HCT116 (cell line): Measurements from ENCODE around the gene GREM2. TPM values are rescaled to one million over a fixed set of nuclear protein-coding genes. Genes with fewer than 3 reads are reported as not detected.

Experiments
- ATAC-seq: fragments of 200-7000 bp; cut with Tn5 transposase; 2 replicates; pipeline ENCODE4 v1.9.1; 2020; ENCODE audit warnings: mild to moderate bottlenecking, moderate library complexity
- BruUV-seq: library from RNA; stranded (reverse); fragments of 400-500 nt; replicated peaks from 2 replicates; lab custom pipeline; 2021; lab: Mats Ljungman, UMichigan
- CTCF ChIA-PET: fragments of 300-600 bp; sonication (Branson Sonifier 250); formaldehyde crosslinking; loops from one replicate; lab custom pipeline; 2021; ENCODE audit warnings: antibody characterized with exemption; lab: Charles Lee
- POLR2A ChIA-PET: fragments of 300-600, 350-600 bp; sonication (Branson Sonifier 250); formaldehyde crosslinking; loops from one replicate; lab custom pipeline; 2021; ENCODE audit warnings: antibody characterized with exemption; lab: Charles Lee
- RAD21 ChIA-PET, 2 experiments: fragments of 300-600 bp; sonication (Branson Sonifier 250); formaldehyde crosslinking; loops; one replicate each; lab custom pipeline; 2023; ENCODE audit warnings: low total read pairs in 2 of 2; ENCODE audit not compliant: uncharacterized antibody in 2 of 2, unreplicated experiment in 2 of 2, low non-redundant PET in 1 of 2; lab: Charles Lee
- DNase-seq: peaks from one replicate; pipeline ENCODE4 v3.0.0-alpha.2; 2010; ENCODE audit warnings: low read depth, low spot score
- H2AFZ ChIP-seq: fragments of 200-600 bp; shearing (Covaris generic), sonication (generic); 2 replicates; pipeline ENCODE4 v1.6.1; 2017; ENCODE audit warnings: low read depth, mixed run types, mixed read lengths, antibody characterized with exemption, low read length; ENCODE audit not compliant: poor library complexity, severe bottlenecking
- H3K27ac ChIP-seq: 2 replicates; pipeline ENCODE4 v1.5.1; 2012; ENCODE audit warnings: low read depth, low read length
- H3K27me3 ChIP-seq: fragments of 200-600 bp; sonication (generic); 2 replicates; pipeline ENCODE4 v1.6.1; 2016; ENCODE audit warnings: mixed run types, low read length, mixed read lengths; ENCODE audit not compliant: insufficient read depth
- H3K36me3 ChIP-seq, 2 experiments: fragments of 200-500 bp in 1 of 2; fragments of 200-600 bp in 1 of 2; sonication (Bioruptor generic) in 1 of 2; sonication (generic) in 1 of 2; 2 replicates each; pipeline versions ENCODE4 v1.5.1 to v1.6.1; 2014 to 2016; ENCODE audit warnings: low read length in 2 of 2, inconsistent platforms in 1 of 2, mixed read lengths in 1 of 2, mixed run types in 1 of 2; ENCODE audit not compliant: insufficient read depth in 2 of 2, control insufficient read depth in 1 of 2
- H3K4me1 ChIP-seq, 2 experiments: fragments of 200-600 bp in 1 of 2; sonication (generic) in 1 of 2; 2 replicates each; pipeline versions ENCODE4 v1.5.1 to v1.6.1; 2012 to 2017; ENCODE audit warnings: low read length in 2 of 2, inconsistent platforms in 1 of 2, mild to moderate bottlenecking in 1 of 2, mixed read lengths in 1 of 2, mixed run types in 1 of 2, moderate library complexity in 1 of 2; ENCODE audit not compliant: insufficient read depth in 2 of 2, control insufficient read depth in 1 of 2
- H3K4me2 ChIP-seq: fragments of 200-600 bp; sonication (generic); 2 replicates; pipeline ENCODE4 v1.6.1; 2017; ENCODE audit warnings: mixed run types, low read length, mixed read lengths
- H3K4me3 ChIP-seq, 2 experiments: fragments of 200-600 bp in 1 of 2; sonication (generic) in 1 of 2; replicated peaks in 1 of 2; 2 replicates each; pipeline ENCODE4 v1.5.1; 2011 to 2016; ENCODE audit warnings: low read length in 2 of 2, control low read depth in 1 of 2, low read depth in 1 of 2, mild to moderate bottlenecking in 1 of 2, mixed read lengths in 1 of 2, mixed run types in 1 of 2
- H3K79me2 ChIP-seq: fragments of 200-600 bp; sonication (generic); 2 replicates; pipeline ENCODE4 v1.6.1; 2017; ENCODE audit warnings: mild to moderate bottlenecking, mixed run types, low read length, moderate library complexity, mixed read lengths; ENCODE audit not compliant: insufficient read depth
- H3K9ac ChIP-seq: fragments of 200-600 bp; sonication (generic); 2 replicates; pipeline ENCODE4 v1.6.1; 2016; ENCODE audit warnings: low read length, mixed read lengths
- H3K9me2 ChIP-seq: fragments of 200-600 bp; sonication (generic), shearing (Covaris generic); 2 replicates; pipeline ENCODE4 v1.6.1; 2017; ENCODE audit warnings: mixed run types, mild to moderate bottlenecking, moderate library complexity; ENCODE audit not compliant: insufficient read depth
- H3K9me3 ChIP-seq, 2 experiments: fragments of 200-500 bp in 1 of 2; fragments of 200-600 bp in 1 of 2; sonication (Bioruptor generic) in 1 of 2; sonication (generic) in 1 of 2; 2 replicates each; pipeline ENCODE4 v1.6.1; 2014 to 2017; ENCODE audit warnings: low read length in 2 of 2, mixed read lengths in 2 of 2, inconsistent platforms in 1 of 2, low read depth in 1 of 2, mild to moderate bottlenecking in 1 of 2, mixed run types in 1 of 2, moderate library complexity in 1 of 2; ENCODE audit not compliant: control insufficient read depth in 1 of 2, insufficient read depth in 1 of 2
- H4K20me1 ChIP-seq: fragments of 200-600 bp; sonication (generic), shearing (Covaris generic); 2 replicates; pipeline ENCODE4 v1.6.1; 2017; ENCODE audit warnings: mixed run types, mild to moderate bottlenecking, moderate library complexity; ENCODE audit not compliant: insufficient read depth
- CBX3 ChIP-seq: IDR thresholded peaks from 2 replicates; pipeline ENCODE4 v1.6.1; 2012; ENCODE audit warnings: low read depth
- EGR1 ChIP-seq: IDR thresholded peaks from 2 replicates; pipeline ENCODE4 v1.6.1; 2012; ENCODE audit warnings: low read depth
- ELF1 ChIP-seq: IDR thresholded peaks from 2 replicates; pipeline ENCODE4 v1.6.1; 2012; ENCODE audit warnings: low read depth, borderline replicate concordance
- EZH2 ChIP-seq: fragments of 200-600 bp; sonication (generic); IDR thresholded peaks from 2 replicates; pipeline ENCODE4 v1.6.1; 2017; ENCODE audit warnings: antibody characterized with exemption, mixed run types
- EZH2phosphoT487 ChIP-seq: fragments of 200-600 bp; IDR thresholded peaks from 2 replicates; pipeline ENCODE4 v1.6.1; 2018; ENCODE audit warnings: antibody characterized with exemption, borderline replicate concordance
- FOSL1 ChIP-seq: IDR thresholded peaks from 2 replicates; pipeline ENCODE4 v1.6.1; 2012; ENCODE audit warnings: low read depth
- JUND ChIP-seq: IDR thresholded peaks from 2 replicates; pipeline ENCODE4 v1.6.1; 2012
- POLR2AphosphoS5 ChIP-seq: IDR thresholded peaks from 2 replicates; pipeline ENCODE4 v1.6.1; 2011; ENCODE audit warnings: mild to moderate bottlenecking, low read depth, low read length, moderate library complexity
- RAD21 ChIP-seq: IDR thresholded peaks from 2 replicates; pipeline ENCODE4 v1.6.1; 2012; ENCODE audit warnings: low read depth, mild to moderate bottlenecking
- REST ChIP-seq: IDR thresholded peaks from 2 replicates; pipeline ENCODE4 v1.6.1; 2012; ENCODE audit warnings: low read depth
- SIN3A ChIP-seq: IDR thresholded peaks from 2 replicates; pipeline ENCODE4 v1.6.1; 2012; ENCODE audit warnings: low read depth
- SP1 ChIP-seq: IDR thresholded peaks from 2 replicates; pipeline ENCODE4 v1.6.1; 2012; ENCODE audit warnings: low read depth
- SRF ChIP-seq: IDR thresholded peaks from 2 replicates; pipeline ENCODE4 v1.6.1; 2012; ENCODE audit warnings: low read depth
- ZFX ChIP-seq: fragments of 450-650 bp; IDR thresholded peaks from 2 replicates; pipeline ENCODE4 v1.6.1; 2017
- ZNF274 ChIP-seq: fragments of 200-500 bp; sonication (Bioruptor generic); IDR thresholded peaks from 2 replicates; pipeline ENCODE4 v1.6.1; 2014; ENCODE audit warnings: mild to moderate bottlenecking, low read depth, low read length, inconsistent platforms
- intact Hi-C: fragments of 100-400 bp; cut with micrococcal nuclease; formaldehyde crosslinking; loops from 2 replicates; pipeline ENCODE4 v1.10.0; 2022
- total RNA-seq: library from RNA; stranded (reverse); gene quantifications from one replicate; pipeline ENCODE4 v1.2.1, GENCODE V29; 2021; ENCODE audit not compliant: unreplicated experiment
- TF ChIP-seq, protein P1 (sequence below): IDR thresholded peaks from 2 replicates; pipeline ENCODE4 v1.6.1; 2012
- TF ChIP-seq, protein P2 (sequence below): IDR thresholded peaks from 2 replicates; pipeline ENCODE4 v1.6.1; 2011; ENCODE audit warnings: mild to moderate bottlenecking, low read length, moderate library complexity; ENCODE audit not compliant: insufficient replicate concordance; ENCODE audit errors: extremely low read depth

Gene GREM2
- total RNA-seq, 1 experiment from 2014 or later = not detected

- Histone ChIP-seq H2AFZ (no peak overlapping the region), H3K9me3 (peaks cover 6 to 9% of the 10 kb centered on the region in 2 experiments; a peak in 2 of 4 replicates), H3K4me1 (no peaks in the 10 kb centered on the region), H3K27ac (no peak overlapping the region), H3K4me3 (no peak overlapping the region), H3K9ac (no peak overlapping the region), H3K9me2 (no peaks in the 10 kb centered on the region), H3K36me3 (no peaks in the 10 kb centered on the region), H4K20me1 (no peaks in the 10 kb centered on the region), H3K27me3 (no peaks in the 10 kb centered on the region), H3K4me2 (no peak overlapping the region), H3K79me2 (no peaks in the 10 kb centered on the region)
- ChIA-PET RAD21 (no interaction called here), POLR2A (no interaction called here), CTCF (no interaction called here)
- no peak for DNase-seq
- TF ChIP-seq, protein P1, sequence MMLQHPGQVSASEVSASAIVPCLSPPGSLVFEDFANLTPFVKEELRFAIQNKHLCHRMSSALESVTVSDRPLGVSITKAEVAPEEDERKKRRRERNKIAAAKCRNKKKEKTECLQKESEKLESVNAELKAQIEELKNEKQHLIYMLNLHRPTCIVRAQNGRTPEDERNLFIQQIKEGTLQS = no peak
- TF ChIP-seq ELF1 (no peak), REST (no peak), EGR1 (no peak), SP1 (no peak), EZH2 (no peak), SRF (no peak), EZH2phosphoT487 (no peak), JUND (no peak), ZFX (no peak), RAD21 (no peak), CBX3 (no peak), FOSL1 (no peak), POLR2AphosphoS5 (no peak), ZNF274 (no peak), SIN3A (no peak)
- TF ChIP-seq, protein P2, sequence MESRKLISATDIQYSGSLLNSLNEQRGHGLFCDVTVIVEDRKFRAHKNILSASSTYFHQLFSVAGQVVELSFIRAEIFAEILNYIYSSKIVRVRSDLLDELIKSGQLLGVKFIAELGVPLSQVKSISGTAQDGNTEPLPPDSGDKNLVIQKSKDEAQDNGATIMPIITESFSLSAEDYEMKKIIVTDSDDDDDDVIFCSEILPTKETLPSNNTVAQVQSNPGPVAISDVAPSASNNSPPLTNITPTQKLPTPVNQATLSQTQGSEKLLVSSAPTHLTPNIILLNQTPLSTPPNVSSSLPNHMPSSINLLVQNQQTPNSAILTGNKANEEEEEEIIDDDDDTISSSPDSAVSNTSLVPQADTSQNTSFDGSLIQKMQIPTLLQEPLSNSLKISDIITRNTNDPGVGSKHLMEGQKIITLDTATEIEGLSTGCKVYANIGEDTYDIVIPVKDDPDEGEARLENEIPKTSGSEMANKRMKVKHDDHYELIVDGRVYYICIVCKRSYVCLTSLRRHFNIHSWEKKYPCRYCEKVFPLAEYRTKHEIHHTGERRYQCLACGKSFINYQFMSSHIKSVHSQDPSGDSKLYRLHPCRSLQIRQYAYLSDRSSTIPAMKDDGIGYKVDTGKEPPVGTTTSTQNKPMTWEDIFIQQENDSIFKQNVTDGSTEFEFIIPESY = no peak
- intact Hi-C loops = no loop called here
- no peak for ATAC-seq
- no TSS peak for BruUV-seq
Observed at GRCh38 chr1:240522122-240522822, 89.7 kb downstream of the GREM2 start.
